GM12892 (cell line): Measurements from ENCODE around the gene ABT1.

Experiments used
- POLR2A ChIP-seq: IDR thresholded peaks from 2 replicates; pipeline ENCODE4 v1.6.1; 2011; ENCODE audit warnings: low read depth, low read length, control low read depth
- POLR2AphosphoS5 ChIP-seq: IDR thresholded peaks from 2 replicates; pipeline ENCODE4 v1.6.1; 2011; ENCODE audit warnings: low read depth, low read length, control low read depth

GRCh38 chr6:26624557-26624956 is 27.8 kb downstream of the ABT1 start:
- TF ChIP-seq POLR2AphosphoS5: no peak
- no peak for TF ChIP-seq POLR2A
